Upper lobe of right lung (tissue), 1 donor: Measurements from ENCODE around the gene SEMA3E. TPM values are rescaled to one million over a fixed set of nuclear protein-coding genes. Genes with fewer than 3 reads are reported as not detected.

Experiments used
- ATAC-seq: fragments of 200-7000 bp; cut with Tn5 transposase; one replicate; pipeline ENCODE4 v1.9.1; 2020; ENCODE audit warnings: mild to moderate bottlenecking, moderate library complexity
- DNase-seq: peaks from one replicate; pipeline ENCODE4 v3.0.0-alpha.2; 2020
- H3K27ac ChIP-seq: fragments of 200-600 bp; one replicate; pipeline ENCODE4 v1.8.0; 2022
- H3K27me3 ChIP-seq: fragments of 200-600 bp; one replicate; pipeline ENCODE4 v1.8.0; 2022; ENCODE audit warnings: mild to moderate bottlenecking
- H3K36me3 ChIP-seq: fragments of 200-600 bp; one replicate; pipeline ENCODE4 v1.8.0; 2022
- H3K4me1 ChIP-seq: fragments of 200-600 bp; one replicate; pipeline ENCODE4 v1.8.0; 2022
- H3K4me3 ChIP-seq: fragments of 200-600 bp; one replicate; pipeline ENCODE4 v1.8.0; 2022; ENCODE audit warnings: mild to moderate bottlenecking
- H3K9me3 ChIP-seq: fragments of 200-600 bp; one replicate; pipeline ENCODE4 v1.8.0; 2022
- intact Hi-C: fragments of 100-400 bp; cut with DNase I; formaldehyde crosslinking; loops from one replicate; pipeline ENCODE4 v1.11.0; 2022
- total RNA-seq: library from RNA; stranded (reverse); fragmentation: NEBNext Ultra II Directional; extraction: Animal tissue kit (Norgen Biotek cat#: 25700); gene quantifications from one replicate; pipeline ENCODE4 v1.2.1, GENCODE V29; 2021
- TF ChIP-seq, protein P1 (sequence below): fragments of 200-600 bp; IDR thresholded peaks from one replicate; pipeline ENCODE4 v1.8.0; 2022; ENCODE audit warnings: antibody characterized with exemption
- donor health status: DM: no; HTN: yes; CAD: no; lungs with severe emphysema.

Gene SEMA3E
- total RNA-seq, 1 donor from 2014 or later: 11.9 TPM

DNA sequence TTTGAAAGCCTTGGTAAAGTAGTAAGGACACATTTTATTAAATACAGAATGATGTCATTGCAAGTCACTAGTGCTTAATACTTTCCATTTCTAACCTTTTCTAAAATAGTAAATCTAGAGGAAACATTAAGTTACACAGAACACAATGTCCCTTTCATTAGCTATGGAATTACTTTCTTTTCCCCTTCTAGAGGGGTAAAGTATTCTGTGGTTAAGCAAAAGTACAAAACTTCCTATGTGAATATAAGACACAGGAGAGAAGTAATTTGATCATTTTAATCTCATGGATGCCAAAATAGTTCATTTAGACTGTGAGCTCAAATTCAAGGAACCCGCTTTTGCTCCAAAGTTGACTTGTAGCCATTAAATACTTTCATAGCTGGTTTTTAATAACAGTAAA is 49.8 kb downstream of the SEMA3E start:
- no peaks in the 10 kb centered on the region for H3K27me3 ChIP-seq
- H3K36me3 ChIP-seq: no peaks in the 10 kb centered on the region
- intact Hi-C loops: no loop called here
- H3K4me3 ChIP-seq: no peak overlapping the region
- TF ChIP-seq, protein P1, sequence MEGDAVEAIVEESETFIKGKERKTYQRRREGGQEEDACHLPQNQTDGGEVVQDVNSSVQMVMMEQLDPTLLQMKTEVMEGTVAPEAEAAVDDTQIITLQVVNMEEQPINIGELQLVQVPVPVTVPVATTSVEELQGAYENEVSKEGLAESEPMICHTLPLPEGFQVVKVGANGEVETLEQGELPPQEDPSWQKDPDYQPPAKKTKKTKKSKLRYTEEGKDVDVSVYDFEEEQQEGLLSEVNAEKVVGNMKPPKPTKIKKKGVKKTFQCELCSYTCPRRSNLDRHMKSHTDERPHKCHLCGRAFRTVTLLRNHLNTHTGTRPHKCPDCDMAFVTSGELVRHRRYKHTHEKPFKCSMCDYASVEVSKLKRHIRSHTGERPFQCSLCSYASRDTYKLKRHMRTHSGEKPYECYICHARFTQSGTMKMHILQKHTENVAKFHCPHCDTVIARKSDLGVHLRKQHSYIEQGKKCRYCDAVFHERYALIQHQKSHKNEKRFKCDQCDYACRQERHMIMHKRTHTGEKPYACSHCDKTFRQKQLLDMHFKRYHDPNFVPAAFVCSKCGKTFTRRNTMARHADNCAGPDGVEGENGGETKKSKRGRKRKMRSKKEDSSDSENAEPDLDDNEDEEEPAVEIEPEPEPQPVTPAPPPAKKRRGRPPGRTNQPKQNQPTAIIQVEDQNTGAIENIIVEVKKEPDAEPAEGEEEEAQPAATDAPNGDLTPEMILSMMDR: no peak
- no peak overlapping the region for H3K27ac ChIP-seq
- H3K9me3 ChIP-seq: no peaks in the 10 kb centered on the region
- ATAC-seq (no peak), DNase-seq (no peak)
- H3K4me1 ChIP-seq: no peaks in the 10 kb centered on the region

DNA sequence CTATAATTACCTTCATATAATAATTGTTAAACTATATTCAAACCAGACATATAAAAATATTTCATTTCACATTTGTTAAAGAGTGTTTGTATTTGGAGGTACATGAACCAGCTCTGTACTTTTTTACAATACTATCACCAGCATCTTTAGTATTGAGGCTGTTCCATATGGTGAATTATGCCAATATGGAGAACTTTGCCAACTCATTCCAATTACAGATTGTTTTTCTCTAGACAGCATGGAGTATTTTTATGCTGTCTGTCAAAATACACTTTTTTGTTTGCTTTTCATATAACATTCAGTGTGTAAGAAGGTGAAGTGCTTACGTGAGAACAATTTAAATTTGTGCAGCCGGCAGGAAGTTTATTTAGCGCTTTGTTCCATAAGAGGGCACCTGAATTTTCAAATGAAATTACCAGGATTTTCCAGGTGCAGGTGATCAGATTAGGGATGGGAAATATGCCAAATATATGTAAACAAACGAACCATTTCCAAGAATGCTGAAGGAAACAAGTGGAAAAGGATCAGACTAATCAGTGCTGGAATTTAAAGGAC is 54.9 kb downstream of the SEMA3E start:
- Histone ChIP-seq H3K4me1 (no peaks in the 10 kb centered on the region), H3K27me3 (no peaks in the 10 kb centered on the region), H3K9me3 (no peaks in the 10 kb centered on the region), H3K27ac (no peak overlapping the region), H3K36me3 (no peaks in the 10 kb centered on the region), H3K4me3 (no peak overlapping the region)
- ATAC-seq (no peak), DNase-seq (no peak)
- TF ChIP-seq, protein P1: no peak
- intact Hi-C loops: no loop called here

DNA sequence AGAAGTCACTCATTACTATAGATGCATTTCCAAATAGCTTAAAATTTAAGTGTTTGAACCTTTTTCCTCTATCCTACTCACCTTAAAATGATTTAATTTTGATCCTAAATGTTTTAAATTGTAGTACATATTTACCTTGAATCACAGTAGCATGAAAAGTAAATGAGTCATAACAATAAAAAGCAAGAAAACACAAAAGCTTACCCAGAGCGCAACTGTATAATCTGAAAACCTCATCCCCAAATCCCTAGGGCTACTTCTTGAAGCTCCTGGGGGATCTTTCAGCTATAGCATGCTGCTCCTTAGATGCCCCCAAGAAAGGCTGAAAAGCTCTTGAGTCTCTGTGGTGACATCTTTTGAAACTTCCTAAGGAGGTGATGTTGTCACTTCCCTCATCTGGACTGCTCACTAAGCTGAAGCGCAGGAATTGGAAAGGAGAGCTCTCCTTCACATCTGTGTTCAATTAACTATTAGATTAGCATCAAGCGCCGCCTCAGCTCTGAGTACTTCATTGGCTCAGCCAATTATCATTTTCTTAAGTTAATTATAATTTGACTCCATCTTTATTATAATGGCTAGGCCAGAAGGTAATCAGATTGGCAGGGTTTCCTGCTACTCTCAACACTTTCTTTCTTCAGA is 60.2 kb downstream of the SEMA3E start:
- H3K36me3 ChIP-seq: no peaks in the 10 kb centered on the region
- TF ChIP-seq, protein P1: no peak
- H3K27me3 ChIP-seq: no peaks in the 10 kb centered on the region
- H3K4me1 ChIP-seq: no peaks in the 10 kb centered on the region
- DNase-seq (no peak), ATAC-seq (no peak)
- no peak overlapping the region for H3K27ac ChIP-seq
- no peaks in the 10 kb centered on the region for H3K9me3 ChIP-seq
- no peak overlapping the region for H3K4me3 ChIP-seq
- intact Hi-C loops: no loop called here

DNA sequence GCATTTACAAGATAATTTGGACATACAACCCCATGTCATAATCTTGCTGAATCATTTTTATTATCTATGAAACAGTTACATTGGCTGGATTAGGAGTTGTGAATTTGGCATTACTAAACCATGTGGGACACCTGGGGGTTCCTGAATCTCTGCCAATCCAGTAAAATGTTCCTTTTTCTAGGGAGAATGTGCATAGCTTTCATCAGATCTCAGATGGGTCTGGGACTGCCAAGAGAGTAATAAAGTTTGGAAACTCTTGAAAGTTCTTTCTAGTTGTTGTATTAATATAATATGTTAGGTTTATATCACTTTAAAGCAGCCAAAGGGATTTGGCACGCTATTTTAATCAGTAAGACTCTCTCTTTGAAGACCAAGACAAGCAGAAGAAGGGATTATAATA is 62.7 kb downstream of the SEMA3E start:
- H3K27me3 ChIP-seq: no peaks in the 10 kb centered on the region
- H3K9me3 ChIP-seq: no peaks in the 10 kb centered on the region
- no peaks in the 10 kb centered on the region for H3K36me3 ChIP-seq
- no peak for DNase-seq
- TF ChIP-seq, protein P1: no peak
- H3K4me1 ChIP-seq: no peaks in the 10 kb centered on the region
- no peak overlapping the region for H3K27ac ChIP-seq
- no peak overlapping the region for H3K4me3 ChIP-seq
- intact Hi-C loops: no loop called here
- ATAC-seq: no peak

DNA sequence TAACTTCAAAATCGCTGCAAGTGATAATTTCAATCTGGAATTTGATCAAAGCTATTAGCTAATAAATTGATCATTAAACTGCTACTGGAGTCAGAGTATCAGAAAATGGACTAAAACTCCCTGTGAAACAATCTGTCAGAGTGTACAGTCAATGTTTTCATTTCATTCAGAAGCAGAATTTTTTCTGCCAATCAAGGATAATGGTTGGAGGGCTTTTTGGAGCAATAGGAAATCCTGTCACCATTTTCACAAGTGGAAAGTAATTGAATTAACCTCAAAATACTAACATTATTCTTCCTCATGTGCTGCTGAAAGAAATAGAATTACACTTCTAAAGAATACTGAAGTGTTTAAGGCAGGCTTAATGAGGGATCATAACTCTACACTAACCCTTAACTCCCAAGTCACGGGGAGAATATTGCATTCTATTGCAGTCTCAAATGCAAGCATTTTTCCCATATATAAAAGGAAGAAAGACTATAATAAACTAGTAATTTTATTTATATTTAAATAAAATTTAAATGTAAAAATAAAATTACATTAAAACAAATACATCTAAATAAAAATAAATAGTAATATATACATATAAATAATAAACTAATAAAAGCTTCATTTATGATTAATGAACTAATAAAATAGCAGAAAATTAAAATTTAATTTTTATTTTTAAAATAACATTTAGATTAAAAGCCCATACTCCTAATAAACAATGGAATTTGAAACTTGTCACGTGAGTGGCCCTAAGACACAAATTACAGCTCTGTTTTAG is 67.1 kb downstream of the SEMA3E start:
- DNase-seq (no peak), ATAC-seq (no peak)
- Histone ChIP-seq H3K27ac (no peak overlapping the region), H3K9me3 (no peaks in the 10 kb centered on the region), H3K36me3 (no peaks in the 10 kb centered on the region), H3K27me3 (no peaks in the 10 kb centered on the region), H3K4me1 (no peaks in the 10 kb centered on the region), H3K4me3 (no peak overlapping the region)
- TF ChIP-seq, protein P1: no peak
- intact Hi-C loops: no loop called here
